HepG2 (cell line): Measurements from ENCODE around the gene UQCC2. TPM values are rescaled to one million over a fixed set of nuclear protein-coding genes. Genes with fewer than 3 reads are reported as not detected.

ENCODE experiments used
- CSRNP1 ChIP-seq: sonication (generic); formaldehyde crosslinking; IDR thresholded peaks from 2 replicates; pipeline ENCODE4 v1.8.1; 2023; ENCODE audit warnings: mild to moderate bottlenecking, missing genetic modification reagents
- FUBP1 ChIP-seq: sonication (generic); formaldehyde crosslinking; IDR thresholded peaks from 2 replicates; pipeline ENCODE4 v1.5.1; 2020; ENCODE audit warnings: missing genetic modification reagents, mild to moderate bottlenecking, borderline replicate concordance
- KLF13 ChIP-seq: sonication (generic); formaldehyde crosslinking; IDR thresholded peaks from 2 replicates; pipeline ENCODE4 v1.4.0; 2020; ENCODE audit warnings: mild to moderate bottlenecking, missing genetic modification reagents
- MBNL3 ChIP-seq: fragments of 250-450 bp; sonication (Bioruptor Pico); conservative IDR thresholded peaks from 2 replicates; pipeline ENCODE4 v1.8.0; 2022; ENCODE audit warnings: mild to moderate bottlenecking, inconsistent platforms
- MTF2 ChIP-seq: sonication (generic); formaldehyde crosslinking; IDR thresholded peaks from 2 replicates; pipeline ENCODE4 v1.5.0; 2020; ENCODE audit warnings: missing genetic modification reagents, borderline replicate concordance
- NCOR1 ChIP-seq: fragments of 200-600 bp; sonication (generic); IDR thresholded peaks from 2 replicates; pipeline ENCODE4 v1.7.0; 2017; ENCODE audit warnings: antibody characterized with exemption, low read length, borderline replicate concordance
- NPAS2 ChIP-seq: sonication (generic); formaldehyde crosslinking; IDR thresholded peaks from 2 replicates; pipeline ENCODE4 v1.8.0; 2022; ENCODE audit warnings: mild to moderate bottlenecking, missing genetic modification reagents, borderline replicate concordance
- PAF1 ChIP-seq: IDR thresholded peaks from 2 replicates; pipeline ENCODE4 v1.6.1; 2016; ENCODE audit warnings: missing genetic modification reagents, missing compliant biosample characterization
- ZNF354B ChIP-seq: sonication (generic); formaldehyde crosslinking; IDR thresholded peaks from 2 replicates; pipeline ENCODE4 v1.8.0; 2022; ENCODE audit warnings: mild to moderate bottlenecking, missing genetic modification reagents
- ZNF512 ChIP-seq: sonication (generic); formaldehyde crosslinking; IDR thresholded peaks from 2 replicates; pipeline ENCODE4 v1.4.0; 2020; ENCODE audit warnings: mild to moderate bottlenecking, missing genetic modification reagents
- ZNF546 ChIP-seq: sonication (generic); formaldehyde crosslinking; conservative IDR thresholded peaks from 2 replicates; pipeline ENCODE4 v1.8.1; 2023; ENCODE audit warnings: mild to moderate bottlenecking, missing genetic modification reagents
- ZNF569 ChIP-seq: sonication (generic); formaldehyde crosslinking; IDR thresholded peaks from 2 replicates; pipeline ENCODE4 v1.5.0; 2020; ENCODE audit warnings: mild to moderate bottlenecking, missing genetic modification reagents, moderate library complexity, borderline replicate concordance
- polyA plus RNA-seq, 8 experiments: library from polyadenylated mRNA; depleted of rRNA in 3 of 8; stranded (reverse) in 7 of 8; unstranded in 1 of 8; fragments of >200 nt; fragmentation: Illumina TruSeq in 4 of 8; extraction: Trizol in 4 of 8; gene quantifications; 2 replicates each; pipeline versions ENCODE4 v1.2.1 to v1.2.3, GENCODE V29; 2011 to 2016; ENCODE audit warnings: low read depth in 4 of 8, missing spikeins in 1 of 8, mixed read lengths in 1 of 8; ENCODE audit not compliant: insufficient read depth in 1 of 8
- total RNA-seq, 5 experiments: library from RNA; depleted of rRNA; stranded (reverse); fragments of >200 nt; fragmentation: Illumina TruSeq; extraction: Trizol; gene quantifications; 2 replicates each; pipeline ENCODE4 v1.2.3, GENCODE V29; 2016; ENCODE audit warnings: low read depth in 1 of 5

UQCC2 gene
- total and polyA plus RNA-seq, 2 of the 13 experiments (the other 11 are each of a cell fraction or from before 2014, with no cell fraction given) = 82.4 to 238 TPM

- TF ChIP-seq CSRNP1 (CRISPR knock-in tag) (no peak), NPAS2 (CRISPR knock-in tag) (no peak), ZNF354B (no peak), MBNL3 (no peak), NCOR1 (no peak), KLF13 (no peak), ZNF546 (CRISPR knock-in tag) (no peak), PAF1 (CRISPR knock-in tag) (no peak), MTF2 (CRISPR knock-in tag) (no peak), FUBP1 (no peak), ZNF569 (CRISPR knock-in tag) (no peak), ZNF512 (CRISPR knock-in tag) (no peak)
- TF ChIP-seq, all 625 proteins: peak for 0
Observed at GRCh38 chr6:33724102-33725023, 12.9 kb upstream of the UQCC2 start (continued).
